Measurements from ENCODE around the gene SEPTIN6.

DNA sequence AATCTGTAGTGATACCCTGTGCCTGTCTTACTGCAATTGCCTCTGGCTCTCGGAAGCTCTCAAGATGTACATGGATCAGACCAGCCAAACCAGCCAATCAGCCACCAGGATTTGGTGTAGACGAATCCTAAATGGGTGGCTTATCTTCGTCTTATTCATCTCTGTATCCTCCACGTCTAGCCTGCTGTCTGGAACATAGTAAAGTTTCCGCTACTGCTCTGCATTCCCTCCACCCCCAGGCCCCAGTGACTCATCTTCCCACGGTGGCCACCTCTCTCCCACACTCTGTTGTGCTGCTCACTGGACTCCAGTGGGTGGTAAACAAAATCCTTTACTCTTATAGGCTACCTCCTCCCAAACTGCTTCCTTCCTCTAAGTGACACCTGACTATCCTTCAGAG is 37.8 kb downstream of the SEPTIN6 start:
- no peak for TF ChIP-seq GABPA (IDR thresholded peaks at IDR 0.05 in 1 of 2, conservative IDR thresholded peaks at IDR 0.05 in 1 of 2)
- TF ChIP-seq, protein P1, sequence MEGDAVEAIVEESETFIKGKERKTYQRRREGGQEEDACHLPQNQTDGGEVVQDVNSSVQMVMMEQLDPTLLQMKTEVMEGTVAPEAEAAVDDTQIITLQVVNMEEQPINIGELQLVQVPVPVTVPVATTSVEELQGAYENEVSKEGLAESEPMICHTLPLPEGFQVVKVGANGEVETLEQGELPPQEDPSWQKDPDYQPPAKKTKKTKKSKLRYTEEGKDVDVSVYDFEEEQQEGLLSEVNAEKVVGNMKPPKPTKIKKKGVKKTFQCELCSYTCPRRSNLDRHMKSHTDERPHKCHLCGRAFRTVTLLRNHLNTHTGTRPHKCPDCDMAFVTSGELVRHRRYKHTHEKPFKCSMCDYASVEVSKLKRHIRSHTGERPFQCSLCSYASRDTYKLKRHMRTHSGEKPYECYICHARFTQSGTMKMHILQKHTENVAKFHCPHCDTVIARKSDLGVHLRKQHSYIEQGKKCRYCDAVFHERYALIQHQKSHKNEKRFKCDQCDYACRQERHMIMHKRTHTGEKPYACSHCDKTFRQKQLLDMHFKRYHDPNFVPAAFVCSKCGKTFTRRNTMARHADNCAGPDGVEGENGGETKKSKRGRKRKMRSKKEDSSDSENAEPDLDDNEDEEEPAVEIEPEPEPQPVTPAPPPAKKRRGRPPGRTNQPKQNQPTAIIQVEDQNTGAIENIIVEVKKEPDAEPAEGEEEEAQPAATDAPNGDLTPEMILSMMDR (IDR thresholded peaks at IDR 0.05; ENCODE audit: low read depth, low read length, missing input control), result no peak
- no peak for TF ChIP-seq HNF4G (IDR thresholded peaks at IDR 0.05)
- TF ChIP-seq RAD21 (IDR thresholded peaks at IDR 0.05), result no peak
- TF ChIP-seq, protein P2, sequence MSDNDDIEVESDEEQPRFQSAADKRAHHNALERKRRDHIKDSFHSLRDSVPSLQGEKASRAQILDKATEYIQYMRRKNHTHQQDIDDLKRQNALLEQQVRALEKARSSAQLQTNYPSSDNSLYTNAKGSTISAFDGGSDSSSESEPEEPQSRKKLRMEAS (IDR thresholded peaks at IDR 0.05), result no peak
- TF ChIP-seq, protein P3, sequence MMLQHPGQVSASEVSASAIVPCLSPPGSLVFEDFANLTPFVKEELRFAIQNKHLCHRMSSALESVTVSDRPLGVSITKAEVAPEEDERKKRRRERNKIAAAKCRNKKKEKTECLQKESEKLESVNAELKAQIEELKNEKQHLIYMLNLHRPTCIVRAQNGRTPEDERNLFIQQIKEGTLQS (IDR thresholded peaks at IDR 0.05), result no peak
- TF ChIP-seq, protein P4, sequence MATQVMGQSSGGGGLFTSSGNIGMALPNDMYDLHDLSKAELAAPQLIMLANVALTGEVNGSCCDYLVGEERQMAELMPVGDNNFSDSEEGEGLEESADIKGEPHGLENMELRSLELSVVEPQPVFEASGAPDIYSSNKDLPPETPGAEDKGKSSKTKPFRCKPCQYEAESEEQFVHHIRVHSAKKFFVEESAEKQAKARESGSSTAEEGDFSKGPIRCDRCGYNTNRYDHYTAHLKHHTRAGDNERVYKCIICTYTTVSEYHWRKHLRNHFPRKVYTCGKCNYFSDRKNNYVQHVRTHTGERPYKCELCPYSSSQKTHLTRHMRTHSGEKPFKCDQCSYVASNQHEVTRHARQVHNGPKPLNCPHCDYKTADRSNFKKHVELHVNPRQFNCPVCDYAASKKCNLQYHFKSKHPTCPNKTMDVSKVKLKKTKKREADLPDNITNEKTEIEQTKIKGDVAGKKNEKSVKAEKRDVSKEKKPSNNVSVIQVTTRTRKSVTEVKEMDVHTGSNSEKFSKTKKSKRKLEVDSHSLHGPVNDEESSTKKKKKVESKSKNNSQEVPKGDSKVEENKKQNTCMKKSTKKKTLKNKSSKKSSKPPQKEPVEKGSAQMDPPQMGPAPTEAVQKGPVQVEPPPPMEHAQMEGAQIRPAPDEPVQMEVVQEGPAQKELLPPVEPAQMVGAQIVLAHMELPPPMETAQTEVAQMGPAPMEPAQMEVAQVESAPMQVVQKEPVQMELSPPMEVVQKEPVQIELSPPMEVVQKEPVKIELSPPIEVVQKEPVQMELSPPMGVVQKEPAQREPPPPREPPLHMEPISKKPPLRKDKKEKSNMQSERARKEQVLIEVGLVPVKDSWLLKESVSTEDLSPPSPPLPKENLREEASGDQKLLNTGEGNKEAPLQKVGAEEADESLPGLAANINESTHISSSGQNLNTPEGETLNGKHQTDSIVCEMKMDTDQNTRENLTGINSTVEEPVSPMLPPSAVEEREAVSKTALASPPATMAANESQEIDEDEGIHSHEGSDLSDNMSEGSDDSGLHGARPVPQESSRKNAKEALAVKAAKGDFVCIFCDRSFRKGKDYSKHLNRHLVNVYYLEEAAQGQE (IDR thresholded peaks at IDR 0.05), result no peak
- TF ChIP-seq HNF4A (conservative IDR thresholded peaks at IDR 0.05), result no peak
- TF ChIP-seq TAF1 (conservative IDR thresholded peaks at IDR 0.05), result no peak
- TF ChIP-seq FOXA1 (IDR thresholded peaks at IDR 0.05), result no peak

All from liver (tissue), 3 donors.